Mammary epithelial cell (primary cell): ENCODE results near the gene TRIOBP.

Experiments
- CTCF ChIP-seq, 2 donors: IDR thresholded peaks in 1 of 2; conservative IDR thresholded peaks in 1 of 2; 2 replicates each; pipeline ENCODE4 v1.5.1; 2011 to 2012; ENCODE audit warnings: inconsistent platforms in 2 of 2, low read length in 2 of 2, mild to moderate bottlenecking in 2 of 2, control low read depth in 1 of 2, low read depth in 1 of 2; ENCODE audit not compliant: insufficient read depth in 1 of 2; ENCODE audit errors: extremely low read depth in 1 of 2
- EZH2 ChIP-seq: IDR thresholded peaks from 2 replicates; pipeline ENCODE4 v1.6.1; 2012; ENCODE audit warnings: low read length, inconsistent platforms, borderline replicate concordance

- no peak for TF ChIP-seq CTCF (conservative IDR thresholded peaks at IDR 0.05 in 1 of 2, IDR thresholded peaks at IDR 0.05 in 1 of 2; ENCODE audit: extremely low read depth in 1 of 2, insufficient read depth in 1 of 2, low read depth in 1 of 2, low read length in 2 of 2)
- no peak for TF ChIP-seq EZH2
These were observed 99.2 kb downstream of the TRIOBP start for GRCh38 chr22:37796079-37796478.
